BE2C (cell line): ENCODE results near the gene DOCK2.

ENCODE experiments used
- DNase-seq: peaks from one replicate; pipeline ENCODE4 v3.0.0-alpha.2; 2020
- H3K27me3 ChIP-seq: fragments of 250-450 bp; sonication (Bioruptor Pico); 2 replicates; pipeline ENCODE4 v1.5.1; 2020; ENCODE audit warnings: mild to moderate bottlenecking
- H3K36me3 ChIP-seq: fragments of 250-450 bp; sonication (Bioruptor Pico); 2 replicates; pipeline ENCODE4 v1.5.1; 2020; ENCODE audit warnings: mild to moderate bottlenecking
- H3K4me1 ChIP-seq: fragments of 250-450 bp; sonication (Bioruptor Pico); 2 replicates; pipeline ENCODE4 v1.5.1; 2020
- H3K4me3 ChIP-seq: 2 replicates; pipeline ENCODE4 v1.5.1; 2011; ENCODE audit warnings: low read depth, low read length
- H3K9me3 ChIP-seq: fragments of 250-450 bp; sonication (Bioruptor Pico); 2 replicates; pipeline ENCODE4 v1.5.1; 2020
- CTCF ChIP-seq: IDR thresholded peaks from 2 replicates; pipeline ENCODE4 v1.5.1; 2012; ENCODE audit warnings: mild to moderate bottlenecking, low read depth, low read length

Gene DOCK2

DNA sequence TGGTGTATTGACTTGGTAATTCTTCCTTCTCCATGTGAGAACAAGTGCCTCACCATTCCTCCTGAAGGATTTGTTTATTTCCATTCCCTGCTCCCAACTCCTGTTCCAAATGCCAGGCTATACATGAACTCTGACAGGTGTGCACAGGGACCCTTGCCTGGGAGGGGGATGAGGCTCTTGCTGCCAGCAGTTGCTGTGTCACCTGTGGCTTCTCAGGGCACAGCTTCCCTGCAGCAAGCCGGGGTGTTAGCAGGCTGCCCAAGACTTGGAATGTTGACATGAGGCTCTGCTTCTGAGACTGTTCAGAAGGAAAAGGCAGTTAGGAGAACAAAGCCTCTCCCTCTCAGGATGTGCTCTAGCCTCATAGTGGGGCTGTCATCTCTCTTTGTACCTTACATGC, 131.3 kb downstream of the DOCK2 start:
- no peak overlapping the region for H3K4me3 ChIP-seq
- DNase-seq, result no peak
- no peaks in the 10 kb centered on the region for H3K36me3 ChIP-seq
- H3K4me1 ChIP-seq, result no peaks in the 10 kb centered on the region
- no peaks in the 10 kb centered on the region for H3K9me3 ChIP-seq
- no peaks in the 10 kb centered on the region for H3K27me3 ChIP-seq
- TF ChIP-seq CTCF, result no peak

- H3K4me1 ChIP-seq, result no peaks in the 10 kb centered on the region
- no peak for TF ChIP-seq CTCF
- no peaks in the 10 kb centered on the region for H3K36me3 ChIP-seq
- no peaks in the 10 kb centered on the region for H3K9me3 ChIP-seq
- no peak for DNase-seq
- H3K27me3 ChIP-seq, result no peaks in the 10 kb centered on the region
- H3K4me3 ChIP-seq, result no peak overlapping the region
Measured at GRCh38 chr5:169770109-169770508, 133.0 kb downstream of the DOCK2 start.

DNA sequence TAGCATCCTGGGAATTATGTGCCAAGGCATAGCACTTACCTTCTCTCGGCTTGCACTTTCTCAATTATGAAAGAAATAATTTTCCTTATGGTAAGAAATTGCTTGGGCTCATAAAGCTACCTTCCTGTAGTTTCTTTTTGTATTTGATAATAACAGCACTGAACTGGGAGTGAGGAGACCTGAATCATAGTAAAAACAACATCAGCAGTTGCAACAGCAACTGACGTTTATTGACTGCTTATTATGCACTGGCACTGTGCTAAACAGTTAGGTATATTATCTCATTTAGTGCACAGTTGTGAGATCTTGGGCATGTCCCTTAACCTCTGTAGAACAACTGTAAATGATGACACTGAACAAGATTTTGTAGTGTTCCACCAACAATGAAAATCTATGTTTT, 135.2 kb downstream of the DOCK2 start:
- Histone ChIP-seq H3K36me3 (no peaks in the 10 kb centered on the region), H3K9me3 (no peaks in the 10 kb centered on the region), H3K27me3 (no peaks in the 10 kb centered on the region), H3K4me1 (no peaks in the 10 kb centered on the region), H3K4me3 (no peak overlapping the region)
- no peak for DNase-seq
- no peak for TF ChIP-seq CTCF

DNA sequence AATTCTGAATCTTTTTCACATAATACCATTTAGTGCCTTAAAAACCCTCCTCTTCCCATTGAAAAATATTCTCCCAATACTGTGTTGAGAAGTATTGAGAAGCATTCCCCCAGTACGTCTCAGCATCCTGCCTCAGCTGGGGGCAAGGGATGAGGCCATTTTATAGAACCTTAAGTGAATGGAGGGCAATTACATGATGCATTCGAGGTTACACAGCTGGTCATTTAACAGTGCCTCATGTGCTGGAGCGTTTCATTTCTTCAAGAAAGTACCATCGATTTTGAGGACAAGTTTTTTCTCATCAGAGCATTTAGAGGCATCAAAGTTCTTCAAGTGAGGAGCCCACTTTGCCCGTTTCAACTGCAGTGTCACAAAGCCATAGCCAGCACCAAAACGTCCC, 135.6 kb downstream of the DOCK2 start:
- TF ChIP-seq CTCF, result no peak

DNA sequence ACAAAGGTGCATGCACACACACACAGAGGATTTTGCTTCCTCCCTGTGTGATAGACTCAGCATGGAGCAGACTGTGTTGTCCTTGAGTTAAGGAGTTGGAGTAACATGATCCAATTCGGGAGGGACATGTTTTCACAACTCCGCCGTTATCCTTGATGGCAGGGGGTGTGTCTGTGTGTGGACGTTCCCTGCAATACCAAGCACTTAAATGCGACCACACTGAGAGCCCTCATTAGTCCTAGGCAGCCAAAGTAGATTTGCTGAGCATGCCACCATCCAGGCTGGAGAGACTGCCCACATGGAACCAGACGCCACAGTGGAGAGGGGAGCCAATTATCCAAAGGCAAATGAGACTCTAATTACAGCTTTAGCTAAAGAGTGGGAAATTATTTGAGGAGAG, 140.1 kb downstream of the DOCK2 start:
- TF ChIP-seq CTCF, result no peak
- no peak for DNase-seq
- Histone ChIP-seq H3K36me3 (no peaks in the 10 kb centered on the region), H3K27me3 (no peaks in the 10 kb centered on the region), H3K4me1 (no peaks in the 10 kb centered on the region), H3K9me3 (no peaks in the 10 kb centered on the region), H3K4me3 (no peak overlapping the region)

More for the DNA sequence above, 135.6 kb downstream of the DOCK2 start:
- Histone ChIP-seq H3K9me3 (no peaks in the 10 kb centered on the region), H3K4me1 (no peaks in the 10 kb centered on the region), H3K36me3 (no peaks in the 10 kb centered on the region), H3K27me3 (no peaks in the 10 kb centered on the region), H3K4me3 (no peak overlapping the region)
- DNase-seq, result no peak

DNA sequence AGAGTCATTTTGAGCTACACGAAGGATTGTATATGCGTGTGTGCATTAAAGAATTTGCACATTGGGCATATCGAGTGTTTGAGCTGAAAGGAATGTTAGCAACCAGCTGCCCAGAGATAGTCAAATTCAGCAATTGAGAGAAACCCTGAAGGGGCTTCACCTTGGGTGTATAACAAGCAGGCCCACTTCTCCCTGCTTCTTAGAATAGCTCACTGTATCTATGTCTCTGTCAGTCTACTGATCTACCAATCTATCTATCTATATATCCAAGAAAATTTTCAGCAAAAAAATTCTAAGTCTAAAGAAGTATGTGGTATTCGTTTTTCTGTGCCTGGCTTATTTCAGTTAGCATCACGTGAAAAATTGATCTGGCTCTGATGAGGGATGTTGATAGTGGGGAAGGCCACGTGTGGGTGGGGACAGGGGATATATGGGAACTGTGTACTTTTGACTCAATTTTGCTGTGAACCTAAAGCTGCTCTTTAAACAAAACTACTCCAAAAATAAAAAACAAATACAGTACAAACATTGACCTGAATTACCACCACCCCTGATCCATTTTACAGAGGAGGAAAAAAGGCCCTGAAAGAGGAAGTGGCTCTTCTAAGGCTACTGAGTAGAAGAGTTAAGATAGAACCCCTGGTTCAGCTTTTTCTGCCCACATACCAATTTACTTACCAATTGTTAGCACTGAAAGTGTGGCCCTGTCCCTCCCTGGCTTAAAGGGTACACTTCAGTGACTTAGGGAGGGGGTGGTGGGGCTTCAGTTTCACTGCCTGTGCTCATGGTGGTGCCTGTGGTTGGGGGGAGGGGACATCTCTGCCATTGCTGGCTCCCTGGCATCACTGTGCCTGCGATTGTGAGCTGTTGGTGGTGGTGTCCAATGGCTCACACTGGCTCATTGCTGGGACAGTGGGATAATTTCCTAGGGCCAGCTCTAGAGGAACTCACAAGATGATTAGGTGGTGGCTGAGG, 141.8 kb downstream of the DOCK2 start:
- DNase-seq, result no peak
- no peaks in the 10 kb centered on the region for H3K36me3 ChIP-seq
- H3K9me3 ChIP-seq, result no peaks in the 10 kb centered on the region
- H3K4me3 ChIP-seq, result no peak overlapping the region
- H3K4me1 ChIP-seq, result no peaks in the 10 kb centered on the region
- no peaks in the 10 kb centered on the region for H3K27me3 ChIP-seq
- TF ChIP-seq CTCF, result no peak
